ENCODE results near the gene NCAPG2. TPM values are rescaled to one million over a fixed set of nuclear protein-coding genes. Genes with fewer than 3 reads are reported as not detected.
"Not testable (repeated sequence)": the region's sequence is repeated elsewhere in the genome, so short reads cannot be mapped to it uniquely, and the experiment has no call there.

Gene NCAPG2
- total RNA-seq, 1 donor from 2014 or later = 5.6 TPM

- no peak for DNase-seq (ENCODE audit: low read depth in 2 of 2)
These were observed 3.0 kb upstream of the NCAPG2 start for GRCh38 chr7:158707610-158708009.

- DNase-seq (ENCODE audit: low read depth in 2 of 2) = no peak
These were observed 2.3 kb upstream of the NCAPG2 start for GRCh38 chr7:158706710-158707590.

GRCh38 chr7:158706273-158706704 lies 1.7 kb upstream of the NCAPG2 start:
- DNase-seq (ENCODE audit: low read depth in 2 of 2) = no peak

GRCh38 chr7:158705234-158705850 lies 738 bp upstream of the NCAPG2 start:
- DNase-seq (ENCODE audit: low read depth in 2 of 2) = no peak

GRCh38 chr7:158703679-158704523 lies 703 bp downstream of the NCAPG2 start:
- not testable (repeated sequence) for DNase-seq (ENCODE audit: low read depth in 2 of 2)

GRCh38 chr7:158702944-158703343 lies 1.7 kb downstream of the NCAPG2 start:
- DNase-seq (ENCODE audit: low read depth in 2 of 2) = no peak

GRCh38 chr7:158702196-158702595 lies 2.4 kb downstream of the NCAPG2 start:
- DNase-seq (ENCODE audit: low read depth in 2 of 2) = no peak

- DNase-seq (ENCODE audit: low read depth in 2 of 2) = no peak
These were observed 4.6 kb downstream of the NCAPG2 start for GRCh38 chr7:158700008-158700407.

GRCh38 chr7:158699341-158699740 lies 5.3 kb downstream of the NCAPG2 start:
- no peak for DNase-seq (ENCODE audit: low read depth in 2 of 2)

GRCh38 chr7:158698657-158699195 lies 5.9 kb downstream of the NCAPG2 start:
- DNase-seq (ENCODE audit: low read depth in 2 of 2) = no peak

GRCh38 chr7:158697597-158697996 lies 7.0 kb downstream of the NCAPG2 start:
- not testable (repeated sequence) for DNase-seq (ENCODE audit: low read depth in 2 of 2)

- DNase-seq (ENCODE audit: low read depth in 2 of 2) = peak; percentile 91 to 95
These were observed 8.7 kb downstream of the NCAPG2 start for GRCh38 chr7:158695726-158696452.

GRCh38 chr7:158695056-158695455 lies 9.5 kb downstream of the NCAPG2 start:
- no peak for DNase-seq (ENCODE audit: low read depth in 2 of 2)

GRCh38 chr7:158694650-158695049 lies 10.0 kb downstream of the NCAPG2 start:
- no peak for DNase-seq (ENCODE audit: low read depth in 2 of 2)

GRCh38 chr7:158689488-158689887 lies 15.1 kb downstream of the NCAPG2 start:
- DNase-seq (ENCODE audit: low read depth in 2 of 2) = no peak

GRCh38 chr7:158687406-158687805 lies 17.2 kb downstream of the NCAPG2 start:
- DNase-seq (ENCODE audit: low read depth in 2 of 2) = no peak

GRCh38 chr7:158685693-158686092 lies 18.9 kb downstream of the NCAPG2 start:
- DNase-seq (ENCODE audit: low read depth in 2 of 2) = no peak

GRCh38 chr7:158684329-158684728 lies 20.3 kb downstream of the NCAPG2 start:
- DNase-seq (ENCODE audit: low read depth in 2 of 2) = no peak

GRCh38 chr7:158683541-158683940 lies 21.1 kb downstream of the NCAPG2 start:
- peak; percentile 28 to 49 for DNase-seq (ENCODE audit: low read depth in 2 of 2)

GRCh38 chr7:158682456-158682855 lies 22.1 kb downstream of the NCAPG2 start:
- DNase-seq (ENCODE audit: low read depth in 2 of 2) = no peak

GRCh38 chr7:158680754-158681153 lies 23.9 kb downstream of the NCAPG2 start:
- no peak for DNase-seq (ENCODE audit: low read depth in 2 of 2)
